Measurements from ENCODE around the gene CCDC183. TPM values are rescaled to one million over a fixed set of nuclear protein-coding genes. Genes with fewer than 3 reads are reported as not detected.

Gene CCDC183
- total and polyA plus RNA-seq, 7 experiments from 2014 or later = 0.35 to 6.6 (median 2.9) TPM

- H3K4me1 Mint-ChIP-seq = peaks cover 21 to 46% (median 28%) of the 10 kb centered on the region in 7 donors
- Histone ChIP-seq H3K9me3 (ENCODE audit: control insufficient read depth in 2 of 3, low read length in 3 of 3) (no peaks in the 10 kb centered on the region), H3K36me3 (ENCODE audit: control insufficient read depth in 2 of 3, insufficient read depth in 3 of 3, low read length in 3 of 3) (peaks cover 0 to 7% (median 0%) of the 10 kb centered on the region in 3 experiments), H3K4me3 (ENCODE audit: low read length) (peak overlapping the region; percentile 69), H3K27me3 (ENCODE audit: control insufficient read depth in 2 of 2, insufficient read depth in 2 of 2, low read length in 2 of 2) (no peaks in the 10 kb centered on the region), H3K27ac (ENCODE audit: low read depth, low read length) (peak overlapping the region; percentile 94), H3K4me1 (ENCODE audit: control insufficient read depth in 2 of 2, insufficient read depth in 2 of 2, low read length in 2 of 2) (peaks cover 20 to 32% of the 10 kb centered on the region in 2 donors)
- no peak for ATAC-seq
- ChIA-PET CTCF (interaction anchor here (0.7 to 1.7 kb wide), 4 partner anchors 10 to 242 kb away, joined by 3 to 9 read pairs (median 4); no protein-coding TSS in a partner anchor), POLR2A (interaction anchor here (0.7 to 4.7 kb wide), 10 partner anchors 8 to 394 kb away, joined by 3 to 38 read pairs (median 3); partner anchors contain the start of genes FBXW5, TMEM141 and TPRN)
- intact Hi-C loops (cut with micrococcal nuclease) = loop anchor here (1.0 to 5.0 kb wide), 6 partner anchors 7 to 138 kb away; partner anchors contain the start of genes FBXW5 (in 2 of the 2), TMEM141 (in 2 of the 2), EDF1 (in 1 of the 2) and TRAF2 (in 1 of the 2)
- peak in 1 of 9 donors; percentile 24 for DNase-seq
- peak overlapping the region; percentile 76 to 94 (median 85) for H3K27ac Mint-ChIP-seq
- H3K4me3 Mint-ChIP-seq = peak overlapping the region; percentile 78 to 92 (median 90)
- H3K36me3 Mint-ChIP-seq = peaks cover 0 to 10% (median 3%) of the 10 kb centered on the region in 5 donors
- H3K9me3 Mint-ChIP-seq = no peaks in the 10 kb centered on the region
- peaks cover 0 to 8% (median 0%) of the 10 kb centered on the region in 5 donors for H3K27me3 Mint-ChIP-seq
Measured at GRCh38 chr9:136806631-136807201, 10.6 kb downstream of the CCDC183 start.

GRCh38 chr9:136807281-136808074 lies 11.3 kb downstream of the CCDC183 start, which contains the start of gene RABL6:
Gene RABL6, plus strand, starts transcription at chr9:136807948. Its CDS starts 249 bp downstream, at chr9:136808197.
- peaks cover 0 to 10% (median 3%) of the 10 kb centered on the region in 5 donors for H3K36me3 Mint-ChIP-seq
- intact Hi-C loops (cut with micrococcal nuclease) = loop anchor here (1.0 to 5.0 kb wide), 6 partner anchors 8 to 137 kb away; partner anchors contain the start of genes FBXW5 (in 2 of the 2), TMEM141 (in 2 of the 2), EDF1 (in 1 of the 2) and TRAF2 (in 1 of the 2)
- Histone ChIP-seq H3K4me1 (ENCODE audit: control insufficient read depth in 2 of 2, insufficient read depth in 2 of 2, low read length in 2 of 2) (peaks cover 20 to 32% of the 10 kb centered on the region in 2 donors), H3K4me3 (ENCODE audit: low read length) (peak within 1 kb of the TSS; percentile 69), H3K27me3 (ENCODE audit: control insufficient read depth in 2 of 2, insufficient read depth in 2 of 2, low read length in 2 of 2) (no peaks in the 10 kb centered on the region), H3K36me3 (ENCODE audit: control insufficient read depth in 2 of 3, insufficient read depth in 3 of 3, low read length in 3 of 3) (peaks cover 0 to 7% (median 0%) of the 10 kb centered on the region in 3 experiments), H3K9me3 (ENCODE audit: control insufficient read depth in 2 of 3, low read length in 3 of 3) (no peaks in the 10 kb centered on the region), H3K27ac (ENCODE audit: low read depth, low read length) (peak within 1 kb of the TSS; percentile 94)
- ChIA-PET CTCF (interaction anchor here (0.6 to 1.7 kb wide), 6 partner anchors 9 to 449 kb away, joined by 3 to 9 read pairs (median 3); no protein-coding TSS in a partner anchor), POLR2A (interaction anchor here (0.7 to 4.7 kb wide), 13 partner anchors 8 to 393 kb away, joined by 3 to 38 read pairs (median 3); partner anchors contain the start of genes FBXW5, MAN1B1, TMEM141 and TPRN)
- peak within 1 kb of the TSS; percentile 76 to 95 (median 90) for H3K27ac Mint-ChIP-seq
- H3K27me3 Mint-ChIP-seq = peaks cover 0 to under 1% (median 0%) of the 10 kb centered on the region in 5 donors
- H3K4me1 Mint-ChIP-seq = peaks cover 22 to 52% (median 33%) of the 10 kb centered on the region in 7 donors
- peak within 1 kb of the TSS; percentile 78 to 92 (median 90) for H3K4me3 Mint-ChIP-seq
- peak; percentile 70 to 92 (median 86) for DNase-seq
- H3K9me3 Mint-ChIP-seq = no peaks in the 10 kb centered on the region
- ATAC-seq = peak; percentile 95

GRCh38 chr9:136808075-136808805 lies 12.1 kb downstream of the CCDC183 start:
- Mint-ChIP-seq H3K4me1 (peaks cover 29 to 59% (median 41%) of the 10 kb centered on the region in 7 donors), H3K27ac (peak overlapping the region; percentile 40 to 90 (median 68)), H3K36me3 (peaks cover 0 to 15% (median 10%) of the 10 kb centered on the region in 5 donors), H3K27me3 (no peaks in the 10 kb centered on the region), H3K9me3 (no peaks in the 10 kb centered on the region), H3K4me3 (peak overlapping the region; percentile 78 to 91 (median 83))
- Histone ChIP-seq H3K27me3 (ENCODE audit: control insufficient read depth in 2 of 2, insufficient read depth in 2 of 2, low read length in 2 of 2) (no peaks in the 10 kb centered on the region), H3K4me1 (ENCODE audit: control insufficient read depth in 2 of 2, insufficient read depth in 2 of 2, low read length in 2 of 2) (peaks cover 20 to 32% of the 10 kb centered on the region in 2 donors), H3K27ac (ENCODE audit: low read depth, low read length) (peak overlapping the region; percentile 71), H3K4me3 (ENCODE audit: low read length) (peak overlapping the region; percentile 40), H3K36me3 (ENCODE audit: control insufficient read depth in 2 of 3, insufficient read depth in 3 of 3, low read length in 3 of 3) (peaks cover 0 to 7% (median 0%) of the 10 kb centered on the region in 3 experiments), H3K9me3 (ENCODE audit: control insufficient read depth in 2 of 3, low read length in 3 of 3) (no peaks in the 10 kb centered on the region)
- DNase-seq (peak in 8 of 9 donors; percentile 43 to 62 (median 48)), ATAC-seq (peak; percentile 55)
- CTCF ChIA-PET = interaction anchor here (0.6 to 1.3 kb wide), 4 partner anchors 15 to 448 kb away, joined by 3 to 4 read pairs (median 3); no protein-coding TSS in a partner anchor
- POLR2A ChIA-PET = interaction anchor here (0.7 to 4.7 kb wide), 12 partner anchors 9 to 392 kb away, joined by 3 to 38 read pairs (median 3); partner anchors contain the start of genes FBXW5, MAN1B1, TMEM141 and TPRN
- intact Hi-C loops (cut with micrococcal nuclease) = loop anchor here in 1 of 2 donors (5.0 kb wide), 1 partner anchor 134 kb away; the partner anchor contains the start of gene FBXW5

- DNase-seq (no peak), ATAC-seq (no peak)
- Mint-ChIP-seq H3K27me3 (no peaks in the 10 kb centered on the region), H3K4me3 (peak overlapping the region; percentile 78 to 91 (median 83)), H3K9me3 (no peaks in the 10 kb centered on the region), H3K4me1 (peaks cover 33 to 60% (median 46%) of the 10 kb centered on the region in 7 donors), H3K36me3 (peaks cover 0 to 15% (median 12%) of the 10 kb centered on the region in 5 donors), H3K27ac (peak overlapping the region; percentile 40 to 90 (median 68))
- peaks cover 0 to 7% (median 0%) of the 10 kb centered on the region in 3 experiments for H3K36me3 ChIP-seq (ENCODE audit: control insufficient read depth in 2 of 3, insufficient read depth in 3 of 3, low read length in 3 of 3)
- H3K4me3 ChIP-seq (ENCODE audit: low read length) = peak overlapping the region; percentile 40
- H3K27ac ChIP-seq (ENCODE audit: low read depth, low read length) = peak overlapping the region; percentile 71
- POLR2A ChIA-PET = interaction anchor here (0.6 to 4.7 kb wide), 7 partner anchors 9 to 278 kb away, joined by 3 to 38 read pairs (median 3); partner anchors contain the start of genes MAN1B1 and TMEM141
- no peaks in the 10 kb centered on the region for H3K27me3 ChIP-seq (ENCODE audit: control insufficient read depth in 2 of 2, insufficient read depth in 2 of 2, low read length in 2 of 2)
- intact Hi-C loops (cut with micrococcal nuclease) = loop anchor here in 1 of 2 donors (5.0 kb wide), 1 partner anchor 134 kb away; the partner anchor contains the start of gene FBXW5
- H3K9me3 ChIP-seq (ENCODE audit: control insufficient read depth in 2 of 3, low read length in 3 of 3) = no peaks in the 10 kb centered on the region
- CTCF ChIA-PET = interaction anchor here (0.9 kb wide), 1 partner anchor 21 kb away, joined by 3 read pairs; no protein-coding TSS in a partner anchor
- H3K4me1 ChIP-seq (ENCODE audit: control insufficient read depth in 2 of 2, insufficient read depth in 2 of 2, low read length in 2 of 2) = peaks cover 20 to 32% of the 10 kb centered on the region in 2 donors
Measured at GRCh38 chr9:136808806-136809158, 12.6 kb downstream of the CCDC183 start.

- no peaks in the 10 kb centered on the region for H3K36me3 ChIP-seq (ENCODE audit: control insufficient read depth in 2 of 3, insufficient read depth in 3 of 3, low read length in 3 of 3)
- no peak for DNase-seq
- H3K4me3 ChIP-seq (ENCODE audit: low read length) = no peak overlapping the region
- no peaks in the 10 kb centered on the region for H3K27me3 ChIP-seq (ENCODE audit: control insufficient read depth in 2 of 2, insufficient read depth in 2 of 2, low read length in 2 of 2)
- peak overlapping the region in 1 of 9 donors; percentile 34 for H3K27ac Mint-ChIP-seq
- H3K4me1 ChIP-seq (ENCODE audit: control insufficient read depth in 2 of 2, insufficient read depth in 2 of 2, low read length in 2 of 2) = peaks cover under 1 to 8% of the 10 kb centered on the region in 2 donors
- H3K4me1 Mint-ChIP-seq = peaks cover 33 to 49% (median 42%) of the 10 kb centered on the region in 7 donors
- no peaks in the 10 kb centered on the region for H3K9me3 ChIP-seq (ENCODE audit: control insufficient read depth in 2 of 3, low read length in 3 of 3)
- no peaks in the 10 kb centered on the region for H3K27me3 Mint-ChIP-seq
- H3K36me3 Mint-ChIP-seq = peaks cover 13 to 23% (median 21%) of the 10 kb centered on the region in 5 donors
- H3K27ac ChIP-seq (ENCODE audit: low read depth, low read length) = no peak overlapping the region
- intact Hi-C loops (cut with micrococcal nuclease) = no loop called here
- ChIA-PET CTCF (no interaction called here), POLR2A (interaction anchor here (0.6 to 0.8 kb wide), 2 partner anchors 232 to 396 kb away, joined by 3 read pairs; no protein-coding TSS in a partner anchor)
- peak overlapping the region in 2 of 10 donors; percentile 1 to 46 for H3K4me3 Mint-ChIP-seq
- no peaks in the 10 kb centered on the region for H3K9me3 Mint-ChIP-seq
- ATAC-seq = no peak
Measured at GRCh38 chr9:136814725-136815421, 18.7 kb downstream of the CCDC183 start.
